GOT3 (cell line): Measurements from ENCODE around the gene IL24.
"Not testable (repeated sequence)": the region's sequence is repeated elsewhere in the genome, so short reads cannot be mapped to it uniquely, and the experiment has no call there.

Experiments
- DNase-seq: peaks from one replicate; lab custom pipeline; 2025; ENCODE audit warnings: mixed read lengths; lab: John Stamatoyannopoulos, UW

Gene IL24, protein sequence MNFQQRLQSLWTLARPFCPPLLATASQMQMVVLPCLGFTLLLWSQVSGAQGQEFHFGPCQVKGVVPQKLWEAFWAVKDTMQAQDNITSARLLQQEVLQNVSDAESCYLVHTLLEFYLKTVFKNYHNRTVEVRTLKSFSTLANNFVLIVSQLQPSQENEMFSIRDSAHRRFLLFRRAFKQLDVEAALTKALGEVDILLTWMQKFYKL

DNA sequence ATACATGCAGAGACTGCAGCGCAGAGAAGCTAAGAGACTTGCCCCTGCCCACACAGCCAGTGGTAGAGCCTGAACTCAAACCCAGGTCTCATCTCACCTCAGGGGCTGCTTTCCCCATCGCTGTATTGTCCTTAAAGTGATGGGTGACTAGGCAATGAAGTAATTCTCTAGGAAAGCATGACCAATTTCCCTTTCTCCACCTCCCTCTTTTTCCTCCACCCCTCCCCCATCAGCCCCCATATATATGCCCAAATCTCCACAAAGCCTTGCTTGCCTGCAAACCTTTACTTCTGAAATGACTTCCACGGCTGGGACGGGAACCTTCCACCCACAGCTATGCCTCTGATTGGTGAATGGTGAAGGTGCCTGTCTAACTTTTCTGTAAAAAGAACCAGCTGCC is at the start of gene IL24:
TSS of gene IL24 (plus strand) at position 269 of the 400 bp plus-strand sequence. CDS start 390 bp downstream, outside the sequence.
- DNase-seq, result no peak

DNA sequence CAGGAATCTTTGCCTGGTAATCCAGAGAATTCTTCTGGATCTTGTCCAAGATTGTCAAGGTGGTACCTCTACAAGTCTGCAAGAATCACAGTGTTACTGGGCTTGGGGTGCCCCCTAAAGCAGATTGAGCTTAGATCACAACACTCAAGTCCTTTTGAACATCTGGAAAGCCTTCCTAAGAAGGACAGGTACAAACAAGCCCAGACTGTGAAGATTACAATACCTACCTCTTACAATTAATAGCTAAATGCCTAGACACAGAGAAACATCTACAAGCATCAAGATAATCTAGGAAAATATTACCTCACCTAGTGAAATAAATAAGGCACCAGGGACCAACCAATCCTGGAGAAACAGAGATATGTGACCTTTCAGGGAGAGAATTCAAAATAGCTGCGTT is 49.3 kb upstream of the IL24 start:
- DNase-seq, result no peak

DNA sequence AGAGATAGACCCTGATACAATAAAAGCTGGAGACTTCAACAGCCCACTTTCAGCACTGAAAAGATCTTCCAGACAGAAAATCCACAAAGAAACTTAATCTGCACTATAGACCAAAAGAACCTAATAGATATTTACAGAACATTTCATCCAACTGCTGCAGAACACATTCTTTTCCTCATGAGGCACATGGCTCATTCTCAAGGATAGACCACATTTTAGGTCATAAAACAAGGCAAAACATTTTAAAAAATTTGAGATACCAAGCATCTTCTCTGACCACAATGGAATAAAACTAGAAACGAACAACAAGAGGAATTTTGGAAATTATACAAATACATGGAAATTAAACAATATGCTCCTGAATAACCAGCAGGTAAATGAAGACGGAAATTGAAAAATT is 46.8 kb upstream of the IL24 start:
- no peak for DNase-seq

DNA sequence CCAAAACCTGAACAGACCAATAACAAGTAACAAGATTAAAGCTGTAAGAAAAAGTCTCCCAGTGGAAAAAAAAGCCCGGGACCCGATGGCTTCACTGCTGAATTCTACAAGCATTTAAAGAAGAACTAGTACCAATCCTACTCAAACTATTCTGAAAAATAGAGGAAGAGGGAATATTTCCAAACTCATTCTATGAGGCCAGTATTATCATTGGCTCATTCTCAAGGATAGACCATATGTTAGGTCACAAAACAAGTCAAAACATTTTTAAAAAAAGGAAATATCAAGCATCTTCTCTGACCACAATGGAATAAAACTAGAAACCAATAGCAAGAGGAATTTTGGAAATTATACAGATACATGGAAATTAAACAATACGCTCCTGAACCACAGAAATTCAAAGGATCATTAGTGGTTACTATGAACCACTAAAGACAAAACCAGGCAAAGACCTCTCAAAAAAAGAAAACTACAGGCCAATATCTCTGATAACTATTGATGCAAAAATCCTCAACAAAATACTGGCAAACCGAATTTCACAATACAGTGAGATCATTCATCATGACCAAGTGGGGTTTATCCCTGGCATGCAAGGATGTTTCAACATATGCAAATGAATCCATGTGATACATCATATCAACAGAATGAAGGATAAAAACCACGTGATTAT is 45.8 kb upstream of the IL24 start:
- DNase-seq, result no peak

DNA sequence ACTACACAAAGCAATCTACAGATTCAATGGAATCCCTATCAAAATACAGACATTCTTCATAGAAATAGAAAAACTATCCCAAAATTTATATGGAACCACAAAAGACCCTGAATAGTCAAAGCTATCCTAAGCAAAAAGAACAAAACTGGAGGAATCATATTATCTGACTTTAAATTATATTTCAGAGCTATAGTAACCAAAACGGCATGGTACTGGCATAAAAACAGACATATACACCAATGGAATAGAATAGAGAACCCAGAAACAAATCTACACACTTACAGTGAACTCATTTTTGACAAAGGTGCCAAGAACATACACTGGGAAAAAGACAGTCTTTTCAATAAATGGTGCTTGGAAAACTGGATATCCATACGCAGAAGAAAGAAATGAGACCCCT is 44.6 kb upstream of the IL24 start:
- not testable (repeated sequence) for DNase-seq

DNA sequence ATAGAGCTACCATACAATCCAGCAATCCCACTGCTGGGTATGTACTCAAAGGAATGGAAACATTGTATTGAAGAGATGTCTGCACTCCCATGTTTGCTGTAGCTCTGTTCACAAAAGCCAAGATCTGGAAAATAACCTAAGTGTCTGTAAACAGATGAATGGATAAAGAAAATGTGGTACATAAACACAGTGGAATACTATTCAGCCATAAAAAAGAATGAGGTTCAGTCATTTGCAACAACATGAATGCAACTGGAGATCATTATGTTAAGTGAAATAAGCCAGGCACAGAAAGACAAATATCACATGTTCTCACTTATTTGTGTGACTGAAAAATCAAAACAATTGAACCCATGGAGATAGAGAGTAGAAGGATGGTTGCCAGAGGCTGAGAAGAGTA is 43.5 kb upstream of the IL24 start:
- not testable (repeated sequence) for DNase-seq

DNA sequence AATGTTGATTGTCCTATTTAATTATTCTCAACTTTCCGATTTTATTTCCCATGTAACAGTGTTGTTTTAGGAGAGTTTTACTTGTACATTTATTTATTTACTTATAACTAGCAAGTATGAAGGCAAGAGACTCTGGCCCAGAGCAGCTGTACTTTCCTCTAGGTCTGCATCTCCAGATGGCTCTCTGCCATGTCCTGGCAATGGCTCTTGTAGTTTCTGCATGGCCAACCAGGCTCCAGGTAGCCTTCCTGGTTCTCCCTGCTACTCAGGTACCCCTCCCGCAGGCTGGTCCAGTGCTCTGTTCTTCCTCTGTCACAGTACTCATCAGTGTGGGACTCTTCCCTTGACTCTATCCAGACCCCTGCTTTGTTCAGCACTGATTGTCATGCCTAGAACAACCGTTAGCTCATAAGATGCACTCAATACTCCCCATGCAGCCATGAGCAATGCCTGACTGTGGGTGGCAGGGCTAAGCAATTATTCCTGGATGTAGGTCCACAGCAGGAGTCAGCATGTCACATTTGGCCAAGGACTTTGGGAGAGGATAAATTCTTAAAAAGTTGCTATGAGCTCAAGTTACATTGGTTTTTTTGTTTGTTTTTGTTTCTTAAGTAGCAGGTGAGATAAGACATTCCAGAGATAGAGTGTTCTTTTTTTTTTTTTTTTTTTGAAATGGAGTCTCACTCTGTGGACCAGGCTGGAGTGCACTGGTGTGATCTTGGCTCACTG is 42.7 kb upstream of the IL24 start:
- no peak for DNase-seq

DNA sequence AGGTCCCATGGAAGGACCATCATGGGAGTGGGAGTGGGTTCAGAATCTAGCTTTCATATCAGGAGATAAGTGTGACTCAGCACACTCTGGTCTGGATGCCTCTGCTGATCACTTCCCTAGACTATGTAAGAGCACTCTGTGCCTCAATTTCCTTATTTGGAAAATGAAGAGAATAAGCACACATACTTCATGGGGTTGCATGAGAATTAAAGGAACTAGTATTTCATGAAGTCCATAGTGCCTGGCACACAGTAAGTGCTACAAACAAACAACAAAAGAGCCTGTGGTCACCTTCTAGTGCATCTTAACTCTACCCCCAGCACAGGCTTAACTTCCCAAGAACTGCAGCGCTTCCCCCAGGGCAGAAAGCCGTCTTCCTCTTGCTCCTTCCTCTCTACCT is 41.4 kb upstream of the IL24 start:
- no peak for DNase-seq

DNA sequence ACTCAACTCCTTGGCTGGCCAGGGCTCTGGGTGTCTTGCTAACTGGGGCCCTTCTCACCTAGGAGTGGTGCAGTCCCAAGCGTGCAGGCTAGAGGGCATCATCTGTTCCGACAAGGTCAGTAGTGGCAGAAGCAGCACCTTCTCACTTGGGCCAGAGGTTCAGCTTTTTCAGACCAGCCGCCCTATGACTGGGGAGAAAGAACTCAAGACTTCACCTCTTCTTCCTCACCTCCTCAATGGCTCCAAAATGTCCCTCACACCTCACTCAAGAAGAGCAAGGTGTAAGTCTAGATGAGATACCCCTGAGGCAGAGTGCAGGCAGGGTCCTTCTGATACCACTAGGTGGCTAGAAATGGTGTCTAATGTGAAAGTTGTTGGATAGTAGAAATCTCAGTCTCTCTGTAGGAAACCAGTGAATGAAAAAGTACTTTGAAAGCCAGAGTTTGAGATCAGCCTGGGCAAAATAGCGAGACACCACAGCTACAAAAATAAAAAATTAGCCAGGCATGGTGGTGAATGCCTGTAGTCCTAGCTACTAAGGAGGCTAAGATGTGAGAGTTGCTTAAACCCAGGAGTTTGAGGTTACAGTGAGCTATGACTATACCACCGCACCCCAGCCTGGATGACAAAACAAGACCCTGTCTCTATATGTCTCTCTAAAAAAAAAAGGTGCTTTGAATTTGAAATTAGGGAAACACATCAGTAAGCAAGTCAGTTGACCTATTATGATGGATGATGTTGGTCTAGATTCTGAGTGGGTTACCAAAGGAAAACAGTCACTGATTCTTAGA is 40.4 kb upstream of the IL24 start:
- DNase-seq, result no peak

DNA sequence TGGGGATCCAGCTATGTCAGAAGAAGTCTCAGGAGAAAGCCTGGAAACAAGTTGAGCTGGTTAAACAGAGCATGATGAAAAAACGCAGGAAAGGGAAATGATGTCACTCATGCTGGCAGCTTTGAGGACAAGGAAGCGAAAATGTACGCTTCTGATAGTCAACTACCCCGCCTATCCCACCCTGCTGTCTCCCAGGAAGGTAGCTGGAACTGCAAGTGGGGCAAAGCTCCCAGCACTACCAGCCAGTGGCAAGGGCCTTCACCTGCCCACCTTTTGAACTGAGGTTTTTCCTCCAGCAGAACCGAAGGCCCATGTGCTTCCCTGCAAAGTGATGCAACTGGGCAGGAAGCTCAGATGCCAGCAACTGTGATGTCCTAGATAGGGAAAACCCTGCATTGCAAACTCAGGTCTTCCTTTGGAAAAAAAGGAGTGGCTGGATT is 38.1 kb upstream of the IL24 start:
- DNase-seq, result no peak

DNA sequence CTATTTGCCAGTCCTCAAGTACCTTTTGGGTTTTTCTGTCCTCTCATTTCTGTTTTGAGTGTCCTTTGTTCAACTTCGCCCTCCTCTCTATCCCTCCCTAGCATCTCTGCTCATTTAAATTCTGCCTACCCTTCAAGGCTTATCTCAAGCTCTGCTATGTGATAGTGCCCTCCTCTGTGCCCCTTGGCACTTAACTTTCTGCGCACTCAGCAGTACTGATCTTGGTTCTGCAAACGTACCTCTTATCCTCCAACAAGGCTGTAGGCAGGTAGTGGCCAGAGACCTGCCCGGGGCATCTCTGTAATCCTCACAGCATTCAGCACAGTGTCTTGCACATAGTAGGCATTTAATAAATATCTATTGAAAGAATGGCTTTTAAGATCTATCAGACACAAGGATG is 37.1 kb upstream of the IL24 start:
- DNase-seq, result no peak

DNA sequence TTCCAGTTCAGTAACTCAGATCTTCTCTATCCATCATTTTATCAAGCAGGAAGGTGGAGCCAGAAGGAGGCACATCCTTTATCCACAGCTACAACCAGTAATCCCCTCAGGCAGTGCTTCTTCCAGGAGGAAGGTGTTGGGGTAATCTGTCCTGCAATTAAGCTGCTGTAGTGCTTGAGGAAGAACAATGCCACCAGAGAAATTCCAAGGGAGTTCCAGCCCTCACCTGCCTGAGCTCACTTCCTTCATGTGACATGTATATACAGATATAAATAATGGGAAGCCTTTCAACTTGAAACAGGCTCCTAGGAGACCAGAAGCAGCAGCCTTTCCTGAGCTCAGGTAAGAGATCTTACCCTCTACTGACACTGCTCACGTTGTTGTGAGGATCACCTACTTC is 34.0 kb upstream of the IL24 start:
- DNase-seq, result no peak

DNA sequence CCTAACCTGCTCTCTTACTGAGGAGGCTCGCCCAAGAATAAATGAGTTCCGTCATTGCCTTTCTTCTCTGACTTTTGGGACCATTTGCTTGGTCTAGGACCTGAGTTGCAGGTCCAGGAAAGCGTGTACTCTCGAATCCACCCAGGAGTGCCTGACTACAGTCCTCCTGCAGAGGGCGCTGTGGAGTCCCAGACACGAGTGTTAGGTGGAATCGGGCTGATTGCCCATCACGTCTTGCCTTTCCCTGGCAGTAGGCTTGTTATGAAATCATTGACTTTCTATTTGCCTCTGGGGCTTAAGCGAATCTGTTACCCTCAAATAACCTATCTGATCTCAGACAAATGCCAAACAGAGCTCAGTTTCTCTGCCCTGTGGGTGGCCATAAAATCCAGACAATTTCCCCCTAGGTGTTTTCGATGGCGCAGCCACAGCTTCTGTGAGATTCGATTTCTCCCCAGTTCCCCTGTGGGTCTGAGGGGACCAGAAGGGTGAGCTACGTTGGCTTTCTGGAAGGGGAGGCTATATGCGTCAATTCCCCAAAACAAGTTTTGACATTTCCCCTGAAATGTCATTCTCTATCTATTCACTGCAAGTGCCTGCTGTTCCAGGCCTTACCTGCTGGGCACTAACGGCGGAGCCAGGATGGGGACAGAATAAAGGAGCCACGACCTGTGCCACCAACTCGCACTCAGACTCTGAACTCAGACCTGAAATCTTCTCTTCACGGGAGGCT is 32.1 kb upstream of the IL24 start, which contains the start of gene IL20:
TSS of gene IL20 (plus strand) at position 685 of the 733 bp plus-strand sequence. CDS start 230 bp downstream, outside the sequence.
- peak; percentile 66 for DNase-seq

DNA sequence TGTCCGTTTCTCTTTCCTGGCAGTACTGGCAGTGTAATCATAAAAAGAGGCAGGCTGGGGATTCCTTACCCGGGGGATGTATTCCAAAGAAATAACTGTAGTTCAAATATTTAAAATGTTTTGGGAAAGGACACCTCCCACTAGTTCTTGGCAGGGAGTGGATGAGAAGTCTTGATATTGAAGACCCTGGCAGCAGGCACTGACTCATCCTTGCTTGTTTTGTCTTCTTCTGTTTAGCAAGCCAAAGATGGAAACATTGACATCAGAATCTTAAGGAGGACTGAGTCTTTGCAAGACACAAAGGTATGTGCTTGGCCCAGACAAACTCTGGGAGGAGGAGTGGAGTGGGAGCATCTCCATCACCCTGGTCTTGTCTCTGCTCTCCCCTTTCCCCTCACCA is 31.2 kb upstream of the IL24 start:
- DNase-seq, result no peak

DNA sequence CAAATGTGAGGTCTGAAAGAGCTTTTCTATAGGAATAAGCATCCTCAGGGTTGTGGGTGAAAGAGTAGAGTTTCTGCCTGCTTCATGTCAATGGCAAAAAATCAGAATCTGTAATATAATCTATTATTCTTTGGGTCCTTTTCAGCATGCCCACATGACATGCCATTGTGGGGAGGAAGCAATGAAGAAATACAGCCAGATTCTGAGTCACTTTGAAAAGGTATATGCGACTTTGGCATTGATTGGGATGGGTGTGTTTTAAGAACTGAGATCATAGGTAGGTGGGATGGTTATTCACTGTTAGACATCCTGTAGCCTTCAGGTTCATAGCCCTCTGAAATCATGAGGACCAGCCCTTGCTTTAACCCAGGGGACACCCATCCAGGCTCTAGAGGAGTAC is 30.0 kb upstream of the IL24 start:
- DNase-seq, result no peak

DNA sequence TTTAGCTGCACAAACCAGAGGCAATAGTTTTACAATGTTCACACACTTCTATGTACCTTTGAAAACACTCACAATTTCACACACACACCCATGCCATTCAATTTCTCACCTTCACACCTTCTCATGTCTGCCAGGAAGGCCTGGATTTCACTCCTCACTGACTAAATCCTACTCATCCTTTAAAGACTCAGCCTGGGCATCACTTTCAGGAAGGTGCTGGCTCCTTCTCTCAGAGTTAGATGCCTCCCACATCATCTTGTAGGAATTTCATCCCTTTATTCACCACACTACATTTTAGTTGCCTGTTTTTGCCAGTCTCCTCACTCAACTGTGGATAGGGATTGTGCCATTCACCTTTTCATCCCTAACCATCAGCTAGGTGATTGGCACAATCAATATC is 29.5 kb upstream of the IL24 start:
- DNase-seq, result no peak

DNA sequence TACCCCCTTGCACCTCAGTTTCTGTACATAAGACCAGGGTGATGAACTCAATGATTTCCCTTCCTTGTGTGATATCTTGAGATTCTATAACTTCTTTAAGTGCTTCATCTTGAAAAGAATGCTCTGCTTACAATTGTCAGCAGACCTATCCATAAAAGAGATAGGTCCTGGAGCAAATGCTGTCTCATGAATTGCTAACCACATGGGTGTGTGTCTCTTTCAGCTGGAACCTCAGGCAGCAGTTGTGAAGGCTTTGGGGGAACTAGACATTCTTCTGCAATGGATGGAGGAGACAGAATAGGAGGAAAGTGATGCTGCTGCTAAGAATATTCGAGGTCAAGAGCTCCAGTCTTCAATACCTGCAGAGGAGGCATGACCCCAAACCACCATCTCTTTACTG is 29.0 kb upstream of the IL24 start:
- DNase-seq, result no peak

DNA sequence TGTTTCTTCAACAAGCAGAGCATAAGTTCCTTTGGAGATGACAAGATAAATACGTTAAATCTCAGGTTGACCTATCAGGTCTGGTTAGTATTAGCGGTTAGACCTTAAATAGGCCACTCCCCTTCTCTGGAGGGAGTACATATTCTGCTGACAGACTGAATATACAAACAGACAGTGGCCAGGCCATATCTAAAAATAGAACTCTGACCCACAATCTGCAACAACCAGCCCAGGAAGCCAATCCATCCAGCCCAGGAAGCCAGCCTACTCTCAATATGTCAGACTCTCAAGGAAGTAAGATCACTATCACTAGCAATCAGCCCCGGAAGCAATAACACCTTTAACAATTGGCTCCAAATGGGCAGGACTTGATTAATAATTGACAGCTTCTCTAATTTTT is 25.1 kb upstream of the IL24 start:
- no peak for DNase-seq

DNA sequence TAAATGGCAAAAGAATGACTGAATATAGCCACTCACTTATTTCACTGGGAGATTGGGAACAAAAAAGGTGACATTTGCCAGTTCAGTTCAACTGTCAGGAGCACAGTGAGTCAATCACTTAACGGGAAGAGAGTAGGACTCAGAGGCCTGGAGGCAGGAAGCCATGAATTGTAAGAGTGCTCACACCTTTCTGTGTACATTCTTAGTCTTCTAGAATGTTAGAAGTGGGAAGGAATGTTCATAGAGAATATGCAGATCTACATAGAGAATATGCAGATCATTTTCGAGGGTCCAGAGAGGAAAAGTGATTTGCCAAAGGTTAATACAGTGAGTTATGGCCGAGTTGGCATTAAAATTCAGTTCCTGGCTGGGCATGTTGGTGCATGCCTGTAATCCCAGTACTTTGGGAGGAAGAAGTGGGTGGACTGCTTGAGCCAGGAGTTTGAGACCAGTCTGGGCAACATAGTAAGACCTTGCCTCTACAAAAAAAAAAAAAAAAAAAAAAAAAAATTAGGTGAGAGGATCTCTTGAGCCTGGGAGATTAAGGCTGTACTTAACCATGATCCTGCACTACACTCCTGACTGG is 23.5 kb upstream of the IL24 start:
- no peak for DNase-seq

DNA sequence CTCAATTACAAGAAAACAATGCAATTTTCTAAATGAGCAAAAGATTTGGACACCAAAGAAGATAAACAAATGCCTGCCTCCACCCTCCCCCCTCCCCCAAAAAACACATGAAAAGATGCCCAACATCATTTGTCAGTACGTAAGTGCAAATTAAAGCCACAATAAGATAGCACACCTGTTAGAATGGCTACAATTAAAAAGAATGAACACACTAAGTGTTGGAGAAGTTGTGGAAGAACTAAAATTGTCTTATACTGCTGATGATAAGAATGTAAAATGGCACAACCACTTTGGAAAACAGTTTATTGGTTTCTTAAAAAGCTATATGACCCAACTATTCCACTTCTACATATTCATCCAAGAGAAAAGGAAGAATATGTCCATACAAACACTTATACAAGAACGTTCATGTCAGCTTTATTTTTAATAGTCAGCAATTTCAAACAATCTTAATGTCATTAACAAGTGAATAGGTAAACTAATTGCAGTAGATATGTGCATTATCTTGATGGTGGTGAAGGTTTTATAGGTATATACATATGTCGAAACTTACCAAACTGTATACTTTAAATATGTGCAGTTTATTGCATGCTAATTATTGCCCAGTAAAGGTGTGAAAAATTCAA is 21.4 kb upstream of the IL24 start:
- no peak for DNase-seq

DNA sequence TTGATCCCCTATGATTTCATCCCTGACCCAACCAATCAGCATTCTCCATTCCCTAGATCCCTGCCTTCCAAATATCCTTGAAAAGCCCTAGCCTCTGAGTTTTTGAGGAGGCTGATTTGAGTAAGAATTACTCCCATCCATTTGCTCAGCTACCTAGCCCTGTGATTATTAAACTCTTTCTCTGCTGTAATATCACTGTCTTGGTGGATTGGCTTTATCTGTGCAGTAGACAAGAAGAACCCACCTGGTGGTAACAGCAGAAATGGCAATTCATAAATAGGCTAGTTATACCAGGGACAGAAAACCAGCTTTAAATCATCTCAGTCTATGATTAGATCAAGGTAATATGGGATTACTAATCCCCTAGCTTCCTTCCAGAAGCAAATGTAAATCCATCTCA is 18.8 kb upstream of the IL24 start:
- DNase-seq, result no peak
